ENCODE data around the gene RASA1. TPM values are rescaled to one million over a fixed set of nuclear protein-coding genes. Genes with fewer than 3 reads are reported as not detected.

RASA1 gene
- polyA plus RNA-seq, 3 donors = 2.1 to 20.1 (median 4.0) TPM

- WGBS (ENCODE audit: insufficient coverage) = 0% methylated on average over 1 of the region's 3 CpGs
These were observed 45.5 kb downstream of the RASA1 start for GRCh38 chr5:87313216-87313615.

GRCh38 chr5:87319469-87319868 lies 51.8 kb downstream of the RASA1 start:
- Histone ChIP-seq H3K9me3 (replicated peaks in 1 of 2; ENCODE audit: control insufficient read depth in 1 of 2, insufficient read depth in 1 of 2, low read length in 2 of 2) (peaks cover 0 to 9% of the 10 kb centered on the region in 2 donors), H3K36me3 (replicated peaks in 1 of 2; ENCODE audit: control insufficient read depth in 1 of 2, insufficient read depth in 2 of 2, low read length in 2 of 2) (peaks cover 0 to 34% of the 10 kb centered on the region in 2 donors), H2AFZ (ENCODE audit: insufficient read depth, low read depth, low read length, poor library complexity, severe bottlenecking) (no peak overlapping the region), H4K20me1 (ENCODE audit: insufficient read depth, low read length) (peaks cover 92% of the 10 kb centered on the region), H3K4me3 (replicated peaks in 1 of 3; ENCODE audit: low read depth in 2 of 3, low read length in 3 of 3) (no peak overlapping the region), H3K4me2 (replicated peaks; ENCODE audit: extremely low read depth, low read length, poor library complexity, severe bottlenecking) (no peak overlapping the region), H3K79me2 (ENCODE audit: insufficient read depth, low read length) (peaks cover 91% of the 10 kb centered on the region), H3K4me1 (ENCODE audit: control insufficient read depth in 1 of 2, insufficient read depth in 2 of 2, low read length in 2 of 2) (no peaks in the 10 kb centered on the region), H3K27ac (ENCODE audit: low read depth in 1 of 2, low read length in 2 of 2) (no peak overlapping the region), H3K9ac (ENCODE audit: insufficient read depth, low read length, poor library complexity, severe bottlenecking) (no peak overlapping the region), H3K27me3 (ENCODE audit: control insufficient read depth in 2 of 2, insufficient read depth in 2 of 2, low read length in 2 of 2) (no peaks in the 10 kb centered on the region)
- 100% methylated on average over 2 of the region's 2 CpGs for WGBS (ENCODE audit: insufficient coverage)
- Mint-ChIP-seq H3K4me1 (peaks cover 7% of the 10 kb centered on the region), H3K27ac (peak overlapping the region in 1 of 7 donors; percentile 26), H3K27me3 (ENCODE audit: low read depth in 3 of 3) (no peaks in the 10 kb centered on the region), H3K36me3 (peaks cover 21 to 33% of the 10 kb centered on the region in 2 donors), H3K9me3 (peaks cover 0 to 11% (median 6%) of the 10 kb centered on the region in 7 donors), H3K4me3 (no peak overlapping the region)
- intact Hi-C loops (cut with micrococcal nuclease) = no loop called here
- no peak for TF ChIP-seq CTCF (IDR thresholded peaks at IDR 0.05)
- DNase-seq = no peak

More at GRCh38 chr5:87313216-87313615, 45.5 kb downstream of the RASA1 start:
- intact Hi-C loops (cut with micrococcal nuclease) = no loop called here
- Histone ChIP-seq H3K36me3 (replicated peaks in 1 of 2; ENCODE audit: control insufficient read depth in 1 of 2, insufficient read depth in 2 of 2, low read length in 2 of 2) (peaks cover 0 to 9% of the 10 kb centered on the region in 2 donors), H4K20me1 (ENCODE audit: insufficient read depth, low read length) (peaks cover 70% of the 10 kb centered on the region), H3K4me3 (replicated peaks in 1 of 3; ENCODE audit: low read depth in 2 of 3, low read length in 3 of 3) (no peak overlapping the region), H3K9me3 (replicated peaks in 1 of 2; ENCODE audit: control insufficient read depth in 1 of 2, insufficient read depth in 1 of 2, low read length in 2 of 2) (peaks cover 0 to under 1% of the 10 kb centered on the region in 2 donors), H3K27ac (ENCODE audit: low read depth in 1 of 2, low read length in 2 of 2) (peak overlapping the region in 1 of 2 donors; percentile 52), H3K27me3 (ENCODE audit: control insufficient read depth in 2 of 2, insufficient read depth in 2 of 2, low read length in 2 of 2) (no peaks in the 10 kb centered on the region), H3K79me2 (ENCODE audit: insufficient read depth, low read length) (peaks cover 68% of the 10 kb centered on the region), H3K4me2 (replicated peaks; ENCODE audit: extremely low read depth, low read length, poor library complexity, severe bottlenecking) (peak overlapping the region; percentile 42), H2AFZ (ENCODE audit: insufficient read depth, low read depth, low read length, poor library complexity, severe bottlenecking) (no peak overlapping the region), H3K9ac (ENCODE audit: insufficient read depth, low read length, poor library complexity, severe bottlenecking) (no peak overlapping the region), H3K4me1 (ENCODE audit: control insufficient read depth in 1 of 2, insufficient read depth in 2 of 2, low read length in 2 of 2) (peaks cover 6 to 9% of the 10 kb centered on the region in 2 donors)
- Mint-ChIP-seq H3K4me3 (no peak overlapping the region), H3K36me3 (peaks cover 11 to 15% of the 10 kb centered on the region in 2 donors), H3K27ac (peak overlapping the region in 5 of 7 donors; percentile 1 to 85 (median 46)), H3K9me3 (peaks cover 0 to 5% (median 2%) of the 10 kb centered on the region in 7 donors), H3K4me1 (peaks cover 14% of the 10 kb centered on the region), H3K27me3 (ENCODE audit: low read depth in 3 of 3) (no peaks in the 10 kb centered on the region)
- peak; percentile 17 to 26 (median 21) for DNase-seq
- no peak for TF ChIP-seq CTCF (IDR thresholded peaks at IDR 0.05)
